Liver (tissue), 9 donors: ENCODE measurements around the gene RND1. TPM values are rescaled to one million over a fixed set of nuclear protein-coding genes. Genes with fewer than 3 reads are reported as not detected.

Experiments used
- DNase-seq: peaks from one replicate; pipeline ENCODE4 v3.0.0-alpha.2; 2017; ENCODE audit warnings: low spot score
- H3K27ac ChIP-seq, 2 donors: one replicate each; pipeline ENCODE4 v1.7.0; 2013; ENCODE audit warnings: inconsistent platforms in 2 of 2, low read length in 2 of 2, control low read depth in 1 of 2, low read depth in 1 of 2, mild to moderate bottlenecking in 1 of 2
- H3K27me3 ChIP-seq, 4 donors: one replicate each; pipeline versions ENCODE4 v1.6.1 to v1.7.0; 2013; ENCODE audit warnings: low read length in 3 of 4, inconsistent platforms in 1 of 4, mild to moderate bottlenecking in 1 of 4, moderate library complexity in 1 of 4; ENCODE audit not compliant: control insufficient read depth in 4 of 4, insufficient read depth in 4 of 4
- H3K36me3 ChIP-seq, 4 donors: one replicate each; pipeline versions ENCODE4 v1.6.1 to v1.7.0; 2013; ENCODE audit warnings: low read length in 3 of 4, mild to moderate bottlenecking in 3 of 4, low read depth in 1 of 4, moderate library complexity in 1 of 4; ENCODE audit not compliant: control insufficient read depth in 4 of 4, insufficient read depth in 3 of 4
- H3K4me1 ChIP-seq, 4 donors: one replicate each; pipeline versions ENCODE4 v1.6.1 to v1.7.0; 2013; ENCODE audit warnings: low read length in 3 of 4, mild to moderate bottlenecking in 3 of 4, moderate library complexity in 1 of 4; ENCODE audit not compliant: control insufficient read depth in 4 of 4, insufficient read depth in 4 of 4
- H3K4me3 ChIP-seq, 3 donors: one replicate each; pipeline versions ENCODE4 v1.6.1 to v1.7.0; 2013; ENCODE audit warnings: low read length in 3 of 3, control low read depth in 1 of 3, low read depth in 1 of 3, mild to moderate bottlenecking in 1 of 3
- H3K9ac ChIP-seq, 2 donors: one replicate each; pipeline ENCODE4 v1.7.0; 2013; ENCODE audit warnings: low read length in 2 of 2, mild to moderate bottlenecking in 2 of 2, moderate library complexity in 2 of 2, control low read depth in 1 of 2, low read depth in 1 of 2
- H3K9me3 ChIP-seq, 4 donors: one replicate each; pipeline versions ENCODE4 v1.6.1 to v1.7.0; 2013; ENCODE audit warnings: low read length in 3 of 4; ENCODE audit not compliant: control insufficient read depth in 4 of 4
- EGR1 ChIP-seq, 2 donors: IDR thresholded peaks; 2 replicates each; pipeline ENCODE4 v1.6.1; 2016 to 2018; ENCODE audit warnings: antibody characterized with exemption in 2 of 2, low read depth in 2 of 2
- FOXA1 ChIP-seq: IDR thresholded peaks from 2 replicates; pipeline ENCODE4 v1.6.1; 2016; ENCODE audit warnings: antibody characterized with exemption
- FOXA2 ChIP-seq: IDR thresholded peaks from 2 replicates; pipeline ENCODE4 v1.6.1; 2016; ENCODE audit warnings: antibody characterized with exemption
- GABPA ChIP-seq, 2 donors: IDR thresholded peaks in 1 of 2; conservative IDR thresholded peaks in 1 of 2; 2 replicates each; pipeline ENCODE4 v1.6.1; 2016; ENCODE audit warnings: antibody characterized with exemption in 2 of 2, mild to moderate bottlenecking in 1 of 2, moderate library complexity in 1 of 2
- HNF4A ChIP-seq, 2 donors: conservative IDR thresholded peaks; 2 replicates each; pipeline ENCODE4 v1.6.1; 2016; ENCODE audit warnings: antibody characterized with exemption in 2 of 2, mild to moderate bottlenecking in 2 of 2
- HNF4G ChIP-seq: IDR thresholded peaks from 2 replicates; pipeline ENCODE4 v1.6.1; 2016; ENCODE audit warnings: antibody characterized with exemption
- JUND ChIP-seq, 2 donors: IDR thresholded peaks; 2 replicates each; pipeline ENCODE4 v1.6.1; 2016; ENCODE audit warnings: antibody characterized with exemption in 2 of 2
- NR2F2 ChIP-seq: IDR thresholded peaks from 2 replicates; pipeline ENCODE4 v1.6.1; 2016; ENCODE audit warnings: antibody characterized with exemption
- RAD21 ChIP-seq, 2 donors: IDR thresholded peaks; 2 replicates each; pipeline ENCODE4 v1.6.1; 2016; ENCODE audit warnings: antibody characterized with exemption in 2 of 2, mild to moderate bottlenecking in 2 of 2
- RXRA ChIP-seq, 2 donors: IDR thresholded peaks; 2 replicates each; pipeline ENCODE4 v1.6.1; 2017 to 2018; ENCODE audit warnings: antibody characterized with exemption in 2 of 2, mild to moderate bottlenecking in 1 of 2
- SP1 ChIP-seq: IDR thresholded peaks from 2 replicates; pipeline ENCODE4 v1.6.1; 2018; ENCODE audit warnings: antibody characterized with exemption, mild to moderate bottlenecking
- TAF1 ChIP-seq: conservative IDR thresholded peaks from 2 replicates; pipeline ENCODE4 v1.6.1; 2016; ENCODE audit warnings: antibody characterized with exemption, mild to moderate bottlenecking
- YY1 ChIP-seq: IDR thresholded peaks from 2 replicates; pipeline ENCODE4 v1.6.1; 2016; ENCODE audit warnings: antibody characterized with exemption, mild to moderate bottlenecking
- WGBS: extraction: QIAGEN DNeasy Blood & Tissue Kit; methylation state at CpG from one replicate; pipeline ENCODE4 v1.1.7; 2013; 5-methylcytosine and 5-hydroxymethylcytosine counted together
- polyA plus RNA-seq, 2 donors: library from polyadenylated mRNA; stranded (reverse) in 1 of 2; unstranded in 1 of 2; fragments of 200-250 nt in 1 of 2; fragments of >200 nt in 1 of 2; fragmentation: Nextera tagmentation in 1 of 2; extraction: Ambion mirVana in 1 of 2; gene quantifications; one replicate each; pipeline versions ENCODE4 v1.2.1 to v1.2.3, GENCODE V29; 2013 to 2015
- total RNA-seq, 2 donors: library from RNA; depleted of rRNA; stranded (reverse); fragments of >200 nt; gene quantifications; one replicate each; pipeline ENCODE4 v1.2.3, GENCODE V29; 2014
- TF ChIP-seq, protein P1 (sequence below): IDR thresholded peaks from 2 replicates; pipeline ENCODE4 v1.6.1; 2016; ENCODE audit warnings: antibody characterized with exemption, mild to moderate bottlenecking
- TF ChIP-seq, protein P2 (sequence below): IDR thresholded peaks from 2 replicates; pipeline ENCODE4 v1.6.1; 2016; ENCODE audit warnings: antibody characterized with exemption
- TF ChIP-seq, protein P3 (sequence below): IDR thresholded peaks from 2 replicates; pipeline ENCODE4 v1.6.1; 2016; ENCODE audit warnings: antibody characterized with exemption
- TF ChIP-seq, protein P4 (sequence below): fragments of 150-350 bp; IDR thresholded peaks from 2 replicates; pipeline ENCODE4 v1.5.1; 2017; ENCODE audit warnings: improper control_type of control experiment, low read depth, low read length; ENCODE audit not compliant: missing input control
- TF ChIP-seq, protein P5 (sequence below): IDR thresholded peaks from 2 replicates; pipeline ENCODE4 v1.6.1; 2016; ENCODE audit warnings: antibody characterized with exemption
- donor health status: healthy.
- donor health status: healthy.
- donor health status: healthy.
- donor health status: healthy.
- donor health status: healthy.

RND1 gene
- total and polyA plus RNA-seq, 4 donors, result 7.7 to 16.5 (median 8.5) TPM

DNA sequence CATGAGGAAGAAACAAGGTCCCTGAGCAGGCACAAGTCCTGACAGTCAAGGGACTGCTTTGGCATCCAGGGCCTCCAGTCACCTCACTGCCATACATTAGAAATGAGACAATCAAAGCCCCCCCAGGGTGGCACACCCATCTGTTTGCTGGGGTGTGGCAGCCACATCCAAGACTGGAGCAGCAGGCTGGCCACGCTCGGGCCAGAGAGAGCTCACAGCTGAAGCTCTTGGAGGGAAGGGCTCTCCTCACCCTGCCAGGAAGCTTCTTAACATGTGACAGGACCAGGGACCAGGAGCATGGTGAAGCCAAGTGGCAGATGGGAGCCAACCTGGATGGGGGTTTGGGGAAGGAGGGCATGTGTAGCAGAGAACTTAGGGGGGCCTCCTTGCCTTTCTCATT, 37.4 kb downstream of the RND1 start:
- no peak for TF ChIP-seq JUND (IDR thresholded peaks at IDR 0.05)

DNA sequence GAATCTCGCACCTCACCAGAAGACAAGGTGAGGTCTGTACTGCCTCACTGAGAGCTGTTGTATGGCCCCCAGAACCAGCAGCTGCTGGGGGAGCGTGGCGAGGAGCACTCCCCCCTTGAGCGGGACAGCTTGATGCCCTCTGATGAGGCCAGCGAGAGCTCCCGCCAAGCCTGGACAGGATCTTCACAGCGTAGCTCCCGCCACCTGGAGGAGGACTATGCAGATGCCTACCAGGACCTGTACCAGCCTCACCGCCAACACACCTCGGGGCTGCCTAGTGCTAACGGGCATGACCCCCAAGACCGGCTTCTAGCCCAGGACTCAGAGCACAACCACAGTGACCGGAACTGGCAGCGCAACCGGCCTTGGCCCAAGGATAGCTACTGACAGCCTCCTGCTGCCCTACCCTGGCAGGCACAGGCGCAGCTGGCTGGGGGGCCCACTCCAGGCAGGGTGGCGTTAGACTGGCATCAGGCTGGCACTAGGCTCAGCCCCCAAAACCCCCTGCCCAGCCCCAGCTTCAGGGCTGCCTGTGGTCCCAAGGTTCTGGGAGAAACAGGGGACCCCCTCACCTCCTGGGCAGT, 38.1 kb downstream of the RND1 start:
- no peaks in the 10 kb centered on the region for H3K27me3 ChIP-seq
- peaks cover 16 to 43% (median 36%) of the 10 kb centered on the region in 4 donors for H3K36me3 ChIP-seq
- 96% methylated on average over 17 of the region's 17 CpGs for WGBS
- H3K9ac ChIP-seq, result no peak overlapping the region
- TF ChIP-seq FOXA2 (no peak), GABPA (IDR thresholded peaks at IDR 0.05 in 1 of 2, conservative IDR thresholded peaks at IDR 0.05 in 1 of 2) (no peak), NR2F2 (no peak), JUND (IDR thresholded peaks at IDR 0.05) (no peak), RXRA (IDR thresholded peaks at IDR 0.05) (no peak), HNF4G (no peak), EGR1 (IDR thresholded peaks at IDR 0.05; ENCODE audit: low read depth in 2 of 2) (no peak), YY1 (no peak), HNF4A (conservative IDR thresholded peaks at IDR 0.05) (no peak), FOXA1 (no peak), TAF1 (no peak), RAD21 (IDR thresholded peaks at IDR 0.05) (no peak), SP1 (no peak)
- TF ChIP-seq, protein P1, sequence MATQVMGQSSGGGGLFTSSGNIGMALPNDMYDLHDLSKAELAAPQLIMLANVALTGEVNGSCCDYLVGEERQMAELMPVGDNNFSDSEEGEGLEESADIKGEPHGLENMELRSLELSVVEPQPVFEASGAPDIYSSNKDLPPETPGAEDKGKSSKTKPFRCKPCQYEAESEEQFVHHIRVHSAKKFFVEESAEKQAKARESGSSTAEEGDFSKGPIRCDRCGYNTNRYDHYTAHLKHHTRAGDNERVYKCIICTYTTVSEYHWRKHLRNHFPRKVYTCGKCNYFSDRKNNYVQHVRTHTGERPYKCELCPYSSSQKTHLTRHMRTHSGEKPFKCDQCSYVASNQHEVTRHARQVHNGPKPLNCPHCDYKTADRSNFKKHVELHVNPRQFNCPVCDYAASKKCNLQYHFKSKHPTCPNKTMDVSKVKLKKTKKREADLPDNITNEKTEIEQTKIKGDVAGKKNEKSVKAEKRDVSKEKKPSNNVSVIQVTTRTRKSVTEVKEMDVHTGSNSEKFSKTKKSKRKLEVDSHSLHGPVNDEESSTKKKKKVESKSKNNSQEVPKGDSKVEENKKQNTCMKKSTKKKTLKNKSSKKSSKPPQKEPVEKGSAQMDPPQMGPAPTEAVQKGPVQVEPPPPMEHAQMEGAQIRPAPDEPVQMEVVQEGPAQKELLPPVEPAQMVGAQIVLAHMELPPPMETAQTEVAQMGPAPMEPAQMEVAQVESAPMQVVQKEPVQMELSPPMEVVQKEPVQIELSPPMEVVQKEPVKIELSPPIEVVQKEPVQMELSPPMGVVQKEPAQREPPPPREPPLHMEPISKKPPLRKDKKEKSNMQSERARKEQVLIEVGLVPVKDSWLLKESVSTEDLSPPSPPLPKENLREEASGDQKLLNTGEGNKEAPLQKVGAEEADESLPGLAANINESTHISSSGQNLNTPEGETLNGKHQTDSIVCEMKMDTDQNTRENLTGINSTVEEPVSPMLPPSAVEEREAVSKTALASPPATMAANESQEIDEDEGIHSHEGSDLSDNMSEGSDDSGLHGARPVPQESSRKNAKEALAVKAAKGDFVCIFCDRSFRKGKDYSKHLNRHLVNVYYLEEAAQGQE, result no peak
- TF ChIP-seq, protein P2, sequence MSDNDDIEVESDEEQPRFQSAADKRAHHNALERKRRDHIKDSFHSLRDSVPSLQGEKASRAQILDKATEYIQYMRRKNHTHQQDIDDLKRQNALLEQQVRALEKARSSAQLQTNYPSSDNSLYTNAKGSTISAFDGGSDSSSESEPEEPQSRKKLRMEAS, result no peak
- TF ChIP-seq, protein P3, sequence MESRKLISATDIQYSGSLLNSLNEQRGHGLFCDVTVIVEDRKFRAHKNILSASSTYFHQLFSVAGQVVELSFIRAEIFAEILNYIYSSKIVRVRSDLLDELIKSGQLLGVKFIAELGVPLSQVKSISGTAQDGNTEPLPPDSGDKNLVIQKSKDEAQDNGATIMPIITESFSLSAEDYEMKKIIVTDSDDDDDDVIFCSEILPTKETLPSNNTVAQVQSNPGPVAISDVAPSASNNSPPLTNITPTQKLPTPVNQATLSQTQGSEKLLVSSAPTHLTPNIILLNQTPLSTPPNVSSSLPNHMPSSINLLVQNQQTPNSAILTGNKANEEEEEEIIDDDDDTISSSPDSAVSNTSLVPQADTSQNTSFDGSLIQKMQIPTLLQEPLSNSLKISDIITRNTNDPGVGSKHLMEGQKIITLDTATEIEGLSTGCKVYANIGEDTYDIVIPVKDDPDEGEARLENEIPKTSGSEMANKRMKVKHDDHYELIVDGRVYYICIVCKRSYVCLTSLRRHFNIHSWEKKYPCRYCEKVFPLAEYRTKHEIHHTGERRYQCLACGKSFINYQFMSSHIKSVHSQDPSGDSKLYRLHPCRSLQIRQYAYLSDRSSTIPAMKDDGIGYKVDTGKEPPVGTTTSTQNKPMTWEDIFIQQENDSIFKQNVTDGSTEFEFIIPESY, result no peak
- TF ChIP-seq, protein P4, sequence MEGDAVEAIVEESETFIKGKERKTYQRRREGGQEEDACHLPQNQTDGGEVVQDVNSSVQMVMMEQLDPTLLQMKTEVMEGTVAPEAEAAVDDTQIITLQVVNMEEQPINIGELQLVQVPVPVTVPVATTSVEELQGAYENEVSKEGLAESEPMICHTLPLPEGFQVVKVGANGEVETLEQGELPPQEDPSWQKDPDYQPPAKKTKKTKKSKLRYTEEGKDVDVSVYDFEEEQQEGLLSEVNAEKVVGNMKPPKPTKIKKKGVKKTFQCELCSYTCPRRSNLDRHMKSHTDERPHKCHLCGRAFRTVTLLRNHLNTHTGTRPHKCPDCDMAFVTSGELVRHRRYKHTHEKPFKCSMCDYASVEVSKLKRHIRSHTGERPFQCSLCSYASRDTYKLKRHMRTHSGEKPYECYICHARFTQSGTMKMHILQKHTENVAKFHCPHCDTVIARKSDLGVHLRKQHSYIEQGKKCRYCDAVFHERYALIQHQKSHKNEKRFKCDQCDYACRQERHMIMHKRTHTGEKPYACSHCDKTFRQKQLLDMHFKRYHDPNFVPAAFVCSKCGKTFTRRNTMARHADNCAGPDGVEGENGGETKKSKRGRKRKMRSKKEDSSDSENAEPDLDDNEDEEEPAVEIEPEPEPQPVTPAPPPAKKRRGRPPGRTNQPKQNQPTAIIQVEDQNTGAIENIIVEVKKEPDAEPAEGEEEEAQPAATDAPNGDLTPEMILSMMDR, result no peak
- TF ChIP-seq, protein P5, sequence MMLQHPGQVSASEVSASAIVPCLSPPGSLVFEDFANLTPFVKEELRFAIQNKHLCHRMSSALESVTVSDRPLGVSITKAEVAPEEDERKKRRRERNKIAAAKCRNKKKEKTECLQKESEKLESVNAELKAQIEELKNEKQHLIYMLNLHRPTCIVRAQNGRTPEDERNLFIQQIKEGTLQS, result no peak
- H3K4me1 ChIP-seq, result no peaks in the 10 kb centered on the region
- H3K27ac ChIP-seq, result no peak overlapping the region
- DNase-seq, result no peak
- H3K9me3 ChIP-seq, result no peaks in the 10 kb centered on the region
- no peak overlapping the region for H3K4me3 ChIP-seq

More for the DNA sequence above, 37.4 kb downstream of the RND1 start:
- no peaks in the 10 kb centered on the region for H3K27me3 ChIP-seq
- no peak for DNase-seq
- no peak overlapping the region for H3K4me3 ChIP-seq
- no peaks in the 10 kb centered on the region for H3K4me1 ChIP-seq
- no peak overlapping the region for H3K27ac ChIP-seq
- peaks cover 18 to 50% (median 43%) of the 10 kb centered on the region in 4 donors for H3K36me3 ChIP-seq
- WGBS, result 84% methylated on average over 2 of the region's 2 CpGs
- no peaks in the 10 kb centered on the region for H3K9me3 ChIP-seq
- no peak overlapping the region for H3K9ac ChIP-seq
